NCI-H1105 (cell line): ENCODE measurements around the gene PML.

Experiments
- DNase-seq: peaks from one replicate; lab custom pipeline; 2025; lab: John Stamatoyannopoulos, UW

The PML gene

DNA sequence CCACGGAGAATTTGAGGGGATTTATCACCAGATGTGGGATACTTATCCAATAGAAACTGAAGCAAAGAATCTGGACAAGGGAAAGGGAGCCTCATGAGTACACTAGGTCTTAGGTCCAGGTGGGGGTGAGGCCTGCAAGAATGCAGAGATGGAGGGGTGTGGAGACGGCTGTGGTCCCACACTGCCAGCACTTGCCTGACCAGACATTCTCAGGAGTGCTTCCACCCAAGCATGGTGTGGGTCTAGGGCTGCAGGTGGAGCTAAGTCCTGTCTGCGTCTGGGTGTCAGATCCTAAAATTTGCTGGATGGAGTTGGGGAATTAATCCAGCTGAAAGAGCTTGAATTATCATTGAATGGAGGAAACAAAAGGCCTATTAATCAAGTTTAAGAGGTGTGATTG, 14.4 kb downstream of the PML start:
- DNase-seq = no peak

GRCh38 chr15:74010929-74011540, 16.5 kb downstream of the PML start:
- no peak for DNase-seq

GRCh38 chr15:74011610-74012009, 17.1 kb downstream of the PML start:
- DNase-seq = no peak

- DNase-seq = no peak
Measured at GRCh38 chr15:74013374-74013894, 18.9 kb downstream of the PML start.

DNA sequence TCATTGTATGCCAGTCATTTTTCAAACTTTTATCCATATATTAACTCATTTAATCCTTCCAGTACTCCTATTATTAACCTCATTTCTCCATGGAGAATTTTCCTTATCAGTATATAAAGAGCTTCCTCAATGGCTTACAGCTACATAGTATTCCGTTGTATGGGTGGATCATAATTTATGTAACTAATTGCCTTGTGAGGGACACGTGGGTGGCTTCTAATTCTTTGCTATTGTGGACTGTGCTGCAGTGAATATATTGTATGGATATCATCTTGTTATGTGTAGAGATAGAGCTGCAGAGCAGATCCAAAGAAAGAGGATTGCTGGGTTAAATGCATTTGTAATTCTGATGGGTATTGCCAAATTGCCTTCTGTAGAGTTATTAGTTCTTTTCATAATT, 25.2 kb downstream of the PML start:
- no peak for DNase-seq

DNA sequence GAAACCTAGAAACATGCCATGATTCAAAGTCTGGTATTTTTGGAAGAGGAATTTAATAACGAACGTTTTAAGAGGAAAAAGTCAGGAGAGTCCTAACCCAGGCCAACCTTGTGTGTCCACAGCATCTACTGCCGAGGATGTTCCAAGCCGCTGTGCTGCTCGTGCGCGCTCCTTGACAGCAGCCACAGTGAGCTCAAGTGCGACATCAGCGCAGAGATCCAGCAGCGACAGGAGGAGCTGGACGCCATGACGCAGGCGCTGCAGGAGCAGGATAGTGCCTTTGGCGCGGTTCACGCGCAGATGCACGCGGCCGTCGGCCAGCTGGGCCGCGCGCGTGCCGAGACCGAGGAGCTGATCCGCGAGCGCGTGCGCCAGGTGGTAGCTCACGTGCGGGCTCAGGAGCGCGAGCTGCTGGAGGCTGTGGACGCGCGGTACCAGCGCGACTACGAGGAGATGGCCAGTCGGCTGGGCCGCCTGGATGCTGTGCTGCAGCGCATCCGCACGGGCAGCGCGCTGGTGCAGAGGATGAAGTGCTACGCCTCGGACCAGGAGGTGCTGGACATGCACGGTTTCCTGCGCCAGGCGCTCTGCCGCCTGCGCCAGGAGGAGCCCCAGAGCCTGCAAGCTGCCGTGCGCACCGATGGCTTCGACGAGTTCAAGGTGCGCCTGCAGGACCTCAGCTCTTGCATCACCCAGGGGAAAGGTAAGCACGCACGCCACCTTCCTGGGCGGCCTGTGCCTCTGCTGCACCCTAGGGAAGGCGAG, 28.4 kb downstream of the PML start:
- DNase-seq = no peak

DNA sequence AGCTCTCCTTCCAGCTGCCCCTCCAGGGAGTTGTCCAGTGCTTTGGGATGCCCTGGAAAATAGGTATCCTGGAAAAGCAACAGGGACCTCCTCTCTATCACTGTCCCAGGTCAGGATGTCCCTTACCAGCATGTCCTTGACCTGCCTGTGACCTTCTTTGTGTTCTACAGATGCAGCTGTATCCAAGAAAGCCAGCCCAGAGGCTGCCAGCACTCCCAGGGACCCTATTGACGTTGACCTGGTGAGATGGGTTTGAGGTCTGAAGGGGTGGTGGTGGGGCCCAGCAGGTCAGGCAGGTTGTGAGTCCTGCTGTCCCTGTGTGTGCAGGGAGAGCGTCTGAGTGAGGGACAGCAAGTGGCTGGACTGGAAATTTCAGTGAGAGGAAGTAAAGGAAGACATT, 30.2 kb downstream of the PML start:
- no peak for DNase-seq

DNA sequence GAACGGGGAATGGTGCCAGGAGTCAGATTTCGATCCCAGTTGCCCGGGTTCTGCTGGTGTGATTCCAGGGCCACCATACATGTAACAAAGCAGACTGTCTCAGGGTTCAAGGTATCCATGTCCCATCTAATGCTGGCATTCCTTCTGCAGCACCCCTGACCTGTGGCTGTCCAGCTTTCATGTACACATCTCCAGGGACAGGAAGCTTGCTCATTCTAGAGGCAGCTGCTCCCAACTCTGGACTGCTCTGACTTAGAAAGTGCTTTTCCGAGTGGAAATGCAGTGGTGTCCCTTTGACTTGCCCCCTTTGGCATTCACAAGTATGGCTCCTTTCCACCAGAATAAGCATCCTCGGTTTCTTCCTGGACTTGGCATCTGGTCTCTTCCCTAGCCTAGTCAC, 30.9 kb downstream of the PML start:
- DNase-seq = no peak

DNA sequence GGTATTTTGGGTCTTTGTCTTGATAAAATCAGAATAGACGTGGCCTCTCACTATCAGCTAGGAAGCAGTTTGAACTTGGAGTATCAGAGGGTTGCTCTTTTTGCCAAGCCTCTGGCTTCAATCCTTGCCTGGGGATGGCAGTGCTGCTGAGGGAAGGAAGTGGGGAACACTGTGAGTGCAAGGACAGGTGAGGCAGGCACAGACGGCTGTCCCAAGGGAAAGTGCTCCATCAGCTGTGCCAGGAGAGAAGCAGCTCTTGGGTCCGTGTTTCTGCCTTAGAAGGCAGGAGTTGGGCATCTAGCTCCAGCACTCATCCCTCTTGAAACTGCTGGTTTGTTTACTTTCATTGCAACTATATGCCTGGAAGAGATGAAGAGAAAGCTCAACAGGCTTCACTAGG, 33.2 kb downstream of the PML start:
- no peak for DNase-seq

DNA sequence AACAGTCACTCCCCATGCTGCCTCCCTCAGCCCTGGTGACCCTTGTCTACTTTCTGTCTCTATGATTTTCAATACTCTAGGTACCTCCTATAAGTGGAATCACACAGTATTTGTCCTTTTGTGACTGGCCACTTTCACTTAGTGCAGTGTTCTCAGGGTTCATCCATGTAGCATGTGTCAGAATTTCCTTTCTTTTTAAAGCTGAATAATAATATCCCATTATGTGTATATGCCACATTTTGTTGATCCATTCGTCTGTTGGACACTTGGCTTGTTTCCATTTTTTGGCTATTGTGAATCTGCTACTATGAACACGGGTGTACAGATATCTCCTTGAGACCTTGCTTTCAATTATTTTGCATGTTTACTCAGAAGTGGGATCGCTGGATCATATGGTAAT, 34.1 kb downstream of the PML start:
- no peak for DNase-seq

GRCh38 chr15:74032046-74032445, 37.5 kb downstream of the PML start:
- DNase-seq = no peak

DNA sequence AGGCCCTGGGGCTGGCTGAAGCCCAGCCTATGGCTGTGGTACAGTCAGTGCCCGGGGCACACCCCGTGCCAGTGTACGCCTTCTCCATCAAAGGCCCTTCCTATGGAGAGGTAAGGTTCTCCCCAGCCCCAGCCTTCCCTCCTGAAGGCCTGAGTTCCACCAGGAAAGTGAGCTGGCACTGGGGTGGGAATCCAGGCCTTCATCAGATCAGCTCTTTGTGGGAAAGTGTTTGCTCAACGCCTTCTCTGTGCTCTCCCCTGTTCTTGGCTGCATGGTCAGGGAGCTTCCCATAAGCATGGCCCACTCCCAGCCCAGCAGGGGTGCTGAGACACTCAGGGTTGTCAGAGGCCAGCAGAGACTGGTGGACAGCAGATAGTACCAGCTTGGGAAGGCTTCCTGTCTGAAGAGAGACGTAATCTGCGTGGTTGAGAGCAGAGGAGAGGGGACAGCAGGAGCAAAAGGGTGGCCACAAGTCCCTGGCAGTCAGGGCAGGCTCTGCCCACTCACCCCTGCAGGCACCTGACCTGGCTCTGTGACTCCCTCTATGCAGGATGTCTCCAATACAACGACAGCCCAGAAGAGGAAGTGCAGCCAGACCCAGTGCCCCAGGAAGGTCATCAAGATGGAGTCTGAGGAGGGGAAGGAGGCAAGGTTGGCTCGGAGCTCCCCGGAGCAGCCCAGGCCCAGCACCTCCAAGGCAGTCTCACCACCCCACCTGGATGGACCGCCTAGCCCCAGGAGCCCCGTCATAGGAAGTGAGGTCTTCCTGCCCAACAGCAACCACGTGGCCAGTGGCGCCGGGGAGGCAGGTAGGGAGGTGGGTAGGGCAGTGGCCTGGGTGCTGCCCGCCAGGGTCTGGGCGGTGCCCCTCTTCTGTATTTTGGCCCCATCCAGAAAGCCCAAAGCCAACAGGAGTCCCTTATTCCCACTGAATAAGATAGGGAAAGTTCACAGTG, 38.4 kb downstream of the PML start:
- DNase-seq = no peak

DNA sequence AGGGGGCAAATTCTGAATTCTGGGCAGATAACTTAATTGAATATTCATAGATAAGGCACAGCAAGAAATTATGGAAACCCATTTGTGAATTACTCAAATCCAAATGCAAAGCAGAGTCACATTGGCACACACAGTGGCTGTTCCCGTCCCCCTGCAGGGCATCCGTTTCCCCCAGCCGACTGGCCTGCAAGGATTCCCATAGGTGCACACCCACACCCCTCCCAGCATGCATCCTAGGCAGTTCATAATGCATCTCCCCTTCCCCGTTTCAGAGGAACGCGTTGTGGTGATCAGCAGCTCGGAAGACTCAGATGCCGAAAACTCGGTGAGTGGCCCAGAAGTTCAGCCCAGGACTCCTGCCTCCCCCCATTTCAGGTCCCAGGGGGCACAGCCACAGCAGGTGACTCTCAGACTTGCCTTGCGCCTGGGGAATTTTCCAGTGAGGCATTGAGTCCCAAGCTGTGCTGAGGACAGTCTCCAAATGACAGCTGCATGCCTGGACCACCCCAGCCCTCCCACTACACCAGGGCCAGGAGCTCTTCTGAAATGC, 39.8 kb downstream of the PML start:
- no peak for DNase-seq

DNA sequence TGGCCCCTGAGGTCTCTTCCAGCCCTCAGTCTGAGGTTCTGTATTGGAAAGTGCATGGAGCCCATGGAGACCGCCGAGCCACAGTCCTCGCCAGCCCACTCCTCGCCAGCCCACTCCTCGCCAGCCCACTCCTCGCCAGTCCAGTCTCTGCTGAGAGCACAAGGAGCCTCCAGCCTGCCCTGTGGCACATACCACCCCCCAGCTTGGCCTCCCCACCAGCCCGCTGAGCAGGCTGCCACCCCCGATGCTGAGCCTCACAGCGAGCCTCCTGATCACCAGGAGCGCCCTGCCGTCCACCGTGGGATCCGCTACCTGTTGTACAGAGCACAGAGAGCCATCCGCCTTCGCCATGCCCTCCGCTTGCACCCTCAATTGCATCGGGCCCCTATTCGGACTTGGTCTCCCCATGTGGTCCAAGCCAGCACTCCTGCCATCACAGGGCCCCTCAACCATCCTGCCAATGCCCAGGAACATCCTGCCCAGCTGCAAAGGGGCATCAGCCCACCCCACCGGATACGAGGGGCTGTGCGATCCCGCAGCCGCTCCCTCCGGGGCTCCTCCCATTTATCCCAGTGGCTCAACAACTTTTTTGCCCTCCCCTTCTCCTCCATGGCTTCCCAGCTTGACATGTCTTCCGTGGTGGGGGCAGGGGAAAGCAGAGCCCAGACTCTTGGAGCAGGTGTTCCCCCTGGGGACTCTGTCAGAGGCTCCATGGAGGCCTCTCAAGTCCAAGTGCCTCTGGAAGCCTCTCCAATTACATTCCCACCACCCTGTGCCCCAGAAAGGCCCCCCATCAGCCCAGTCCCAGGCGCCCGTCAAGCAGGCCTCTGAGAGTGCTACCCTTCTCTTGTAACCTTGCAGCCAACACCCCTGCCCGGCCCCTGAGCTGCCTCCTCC, 40.9 kb downstream of the PML start:
- no peak for DNase-seq

- no peak for DNase-seq
Measured at GRCh38 chr15:74036271-74037170, 42.0 kb downstream of the PML start.

- DNase-seq = no peak
Measured at GRCh38 chr15:74037171-74038117, 42.9 kb downstream of the PML start.

DNA sequence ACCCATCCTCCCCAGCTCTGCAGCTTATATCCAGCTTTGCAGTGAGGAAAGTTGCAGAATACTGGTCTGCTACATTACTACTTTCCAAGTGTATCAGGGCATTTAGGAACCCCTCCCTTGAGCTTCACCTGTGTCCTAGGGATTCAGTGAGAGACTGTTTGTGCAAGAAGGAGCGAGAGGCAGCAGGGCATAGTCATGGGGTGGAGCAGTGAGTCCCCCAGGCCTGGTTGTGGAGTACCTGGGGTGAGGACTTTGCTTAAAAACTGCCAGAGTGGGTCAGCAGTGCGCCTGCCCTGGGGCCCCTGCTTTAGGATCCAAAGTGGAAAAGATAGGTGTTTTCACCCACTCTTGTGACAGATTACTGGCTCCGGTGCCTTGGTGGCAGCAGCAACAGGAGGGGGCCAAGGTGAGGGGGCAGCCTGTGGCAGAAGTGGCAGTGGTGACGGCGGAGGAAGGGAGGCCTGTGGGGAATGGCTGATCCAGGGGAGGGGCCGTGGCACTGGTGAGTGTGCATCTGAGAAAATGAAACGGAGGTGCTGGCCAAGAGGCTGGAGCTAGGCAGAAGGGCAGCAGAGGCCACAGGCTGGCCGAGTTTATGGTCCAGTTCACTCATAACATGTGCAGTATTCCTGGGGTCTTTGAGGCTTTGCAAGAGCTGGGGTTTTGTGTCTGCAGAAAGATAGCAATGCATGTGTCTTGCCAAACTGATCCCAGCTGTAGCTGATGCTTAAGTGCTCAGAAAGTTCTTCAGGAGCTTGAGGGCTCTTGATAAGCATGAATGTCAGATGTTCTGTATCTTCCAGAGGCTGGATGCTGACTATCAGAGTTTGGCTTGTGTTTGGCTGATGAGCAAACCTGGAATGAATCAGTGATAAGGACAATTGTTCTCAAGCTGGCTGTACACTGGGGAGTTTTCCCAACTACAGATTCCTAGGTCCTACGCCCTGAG, 44.5 kb downstream of the PML start:
- DNase-seq = no peak

GRCh38 chr15:74039656-74040010, 45.1 kb downstream of the PML start:
- no peak for DNase-seq
